ENCODE results near the gene ITGA6.

ITGA6 gene

GRCh38 chr2:172416447-172417058, 10.8 kb upstream of the ITGA6 start:
- DNase-seq (ENCODE audit: low read depth in 2 of 2), result no peak

GRCh38 chr2:172420216-172420615, 7.2 kb upstream of the ITGA6 start:
- no peak for DNase-seq (ENCODE audit: low read depth in 2 of 2)

GRCh38 chr2:172423160-172423559, 4.2 kb upstream of the ITGA6 start:
- no peak for DNase-seq (ENCODE audit: low read depth in 2 of 2)

GRCh38 chr2:172425336-172425735, 2.0 kb upstream of the ITGA6 start:
- DNase-seq (ENCODE audit: low read depth in 2 of 2), result no peak

- no peak for DNase-seq (ENCODE audit: low read depth in 2 of 2)
These were observed 641 bp upstream of the ITGA6 start for GRCh38 chr2:172426635-172427255.

GRCh38 chr2:172427990-172428831, 825 bp downstream of the ITGA6 start:
- DNase-seq (ENCODE audit: low read depth in 2 of 2), result peak in 1 of 2 donors; percentile 35

- no peak for DNase-seq (ENCODE audit: low read depth in 2 of 2)
These were observed 1.4 kb downstream of the ITGA6 start for GRCh38 chr2:172428832-172429210.

GRCh38 chr2:172429301-172429968, 2.0 kb downstream of the ITGA6 start:
- DNase-seq (ENCODE audit: low read depth in 2 of 2), result no peak

- no peak for DNase-seq (ENCODE audit: low read depth in 2 of 2)
These were observed 2.6 kb downstream of the ITGA6 start for GRCh38 chr2:172430027-172430426.

GRCh38 chr2:172430678-172431077, 3.3 kb downstream of the ITGA6 start:
- DNase-seq (ENCODE audit: low read depth in 2 of 2), result no peak

- DNase-seq (ENCODE audit: low read depth in 2 of 2), result no peak
These were observed 4.1 kb downstream of the ITGA6 start for GRCh38 chr2:172431463-172431862.

- DNase-seq (ENCODE audit: low read depth in 2 of 2), result no peak
These were observed 4.6 kb downstream of the ITGA6 start for GRCh38 chr2:172431993-172432392.

GRCh38 chr2:172433144-172433543, 5.8 kb downstream of the ITGA6 start:
- DNase-seq (ENCODE audit: low read depth in 2 of 2), result no peak

GRCh38 chr2:172434821-172435605, 7.6 kb downstream of the ITGA6 start:
- no peak for DNase-seq (ENCODE audit: low read depth in 2 of 2)

GRCh38 chr2:172435606-172435911, 8.2 kb downstream of the ITGA6 start:
- DNase-seq (ENCODE audit: low read depth in 2 of 2), result no peak

GRCh38 chr2:172436889-172437288, 9.5 kb downstream of the ITGA6 start:
- DNase-seq (ENCODE audit: low read depth in 2 of 2), result no peak

- peak in 1 of 2 donors; percentile 60 for DNase-seq (ENCODE audit: low read depth in 2 of 2)
These were observed 10.3 kb downstream of the ITGA6 start for GRCh38 chr2:172437419-172438341.

GRCh38 chr2:172438741-172439508, 11.5 kb downstream of the ITGA6 start:
- no peak for DNase-seq (ENCODE audit: low read depth in 2 of 2)

- no peak for DNase-seq (ENCODE audit: low read depth in 2 of 2)
These were observed 12.1 kb downstream of the ITGA6 start for GRCh38 chr2:172439509-172439860.

GRCh38 chr2:172439911-172440310, 12.5 kb downstream of the ITGA6 start:
- DNase-seq (ENCODE audit: low read depth in 2 of 2), result no peak

All from activated CD8-positive, alpha-beta memory T cell treated with anti-CD3 and anti-CD28 coated beads for 4 hours (primary cell).